ENCODE measurements around the gene PPDPF.
A peak's percentile ranks its signal among the peaks of the same experiment; 100 is the strongest.

PPDPF gene

DNA sequence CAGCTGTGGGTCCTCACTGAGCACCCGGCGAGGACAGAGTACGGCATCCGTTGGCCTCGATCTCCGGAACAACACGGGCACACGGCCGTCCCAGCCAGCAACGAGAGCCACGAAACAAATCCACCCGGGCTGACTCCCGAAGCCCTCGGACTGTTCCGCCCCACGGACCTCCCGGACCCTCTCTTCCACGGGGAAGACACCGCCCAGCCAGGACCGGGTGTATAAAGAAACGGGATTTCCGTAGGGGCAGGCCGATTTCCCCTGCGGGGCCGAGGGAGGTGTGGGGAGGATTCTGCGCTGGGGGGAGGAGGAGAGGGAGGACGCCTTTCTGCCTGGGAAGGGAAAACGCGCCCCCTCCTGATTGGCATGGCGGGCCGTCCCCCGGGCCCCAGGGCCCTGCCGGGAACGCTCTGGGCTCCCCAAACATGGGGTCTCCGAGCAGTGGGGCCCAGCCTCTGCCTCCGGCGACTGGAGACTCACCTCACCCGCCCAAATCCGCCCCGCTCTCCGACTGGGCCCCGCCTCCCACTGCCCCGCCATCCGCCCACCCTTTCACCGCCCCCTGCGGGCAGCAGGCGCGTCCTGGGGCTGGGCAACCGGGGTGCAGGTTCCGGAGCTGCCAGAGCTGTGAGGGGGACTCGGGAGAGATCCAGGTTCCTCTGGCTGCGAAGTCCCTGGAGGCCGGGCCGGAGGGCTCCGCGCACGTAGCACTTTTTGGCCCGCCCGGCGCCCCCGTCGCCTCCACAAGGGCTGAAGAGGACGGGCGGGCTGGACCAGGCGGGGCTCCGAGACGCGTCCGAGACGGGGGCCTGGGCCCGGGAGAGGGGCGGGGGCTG lies 679 bp upstream of the PPDPF start:
- DNase-seq (ENCODE audit: low read depth in 2 of 2, low spot score in 1 of 2): peak; percentile 26 to 51

DNA sequence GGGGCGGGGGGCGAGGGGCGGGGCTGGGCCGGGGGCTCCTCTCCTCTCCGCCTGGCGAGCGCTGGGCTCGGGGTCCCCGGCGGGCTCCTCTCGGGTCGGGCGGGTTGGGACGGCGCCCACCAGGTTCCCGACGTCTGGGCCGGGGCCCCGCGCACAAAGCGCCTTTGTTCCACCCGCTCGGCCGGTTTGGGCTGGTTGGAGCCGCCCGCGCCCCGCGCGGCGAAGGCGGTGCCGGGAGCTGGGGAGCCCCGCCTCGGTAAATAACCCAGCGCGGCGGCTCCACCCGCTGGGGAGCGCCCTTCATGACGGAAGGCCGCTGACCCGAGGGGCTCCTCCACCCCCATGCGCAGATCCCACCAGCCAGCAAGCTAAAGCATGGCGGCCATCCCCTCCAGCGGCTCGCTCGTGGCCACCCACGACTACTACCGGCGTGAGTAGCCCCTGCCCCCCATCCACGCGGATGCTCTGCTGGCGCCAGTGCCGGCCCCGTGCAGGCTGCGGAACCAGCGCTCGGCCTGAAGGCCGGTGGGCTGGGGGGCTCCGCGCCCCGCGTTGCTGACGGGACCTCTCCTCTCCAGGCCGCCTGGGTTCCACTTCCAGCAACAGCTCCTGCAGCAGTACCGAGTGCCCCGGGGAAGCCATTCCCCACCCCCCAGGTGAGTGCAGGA lies 503 bp downstream of the PPDPF start:
- peak; percentile 31 to 46 for DNase-seq (ENCODE audit: low read depth in 2 of 2, low spot score in 1 of 2)

DNA sequence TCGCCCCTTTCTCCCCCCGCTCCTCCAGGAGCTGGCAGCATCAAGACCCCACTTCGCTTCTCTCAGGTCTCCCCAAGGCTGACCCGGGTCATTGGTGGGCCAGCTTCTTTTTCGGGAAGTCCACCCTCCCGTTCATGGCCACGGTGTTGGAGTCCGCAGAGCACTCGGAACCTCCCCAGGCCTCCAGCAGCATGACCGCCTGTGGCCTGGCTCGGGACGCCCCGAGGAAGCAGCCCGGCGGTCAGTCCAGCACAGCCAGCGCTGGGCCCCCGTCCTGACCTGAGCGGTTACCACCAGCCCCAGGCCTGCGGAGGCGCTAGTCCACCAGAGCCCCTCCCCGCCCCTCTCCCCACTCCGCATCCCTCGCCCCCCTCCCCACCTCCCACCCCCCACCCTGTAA lies 1.0 kb downstream of the PPDPF start:
- DNase-seq (ENCODE audit: low read depth in 2 of 2, low spot score in 1 of 2): no peak

DNA sequence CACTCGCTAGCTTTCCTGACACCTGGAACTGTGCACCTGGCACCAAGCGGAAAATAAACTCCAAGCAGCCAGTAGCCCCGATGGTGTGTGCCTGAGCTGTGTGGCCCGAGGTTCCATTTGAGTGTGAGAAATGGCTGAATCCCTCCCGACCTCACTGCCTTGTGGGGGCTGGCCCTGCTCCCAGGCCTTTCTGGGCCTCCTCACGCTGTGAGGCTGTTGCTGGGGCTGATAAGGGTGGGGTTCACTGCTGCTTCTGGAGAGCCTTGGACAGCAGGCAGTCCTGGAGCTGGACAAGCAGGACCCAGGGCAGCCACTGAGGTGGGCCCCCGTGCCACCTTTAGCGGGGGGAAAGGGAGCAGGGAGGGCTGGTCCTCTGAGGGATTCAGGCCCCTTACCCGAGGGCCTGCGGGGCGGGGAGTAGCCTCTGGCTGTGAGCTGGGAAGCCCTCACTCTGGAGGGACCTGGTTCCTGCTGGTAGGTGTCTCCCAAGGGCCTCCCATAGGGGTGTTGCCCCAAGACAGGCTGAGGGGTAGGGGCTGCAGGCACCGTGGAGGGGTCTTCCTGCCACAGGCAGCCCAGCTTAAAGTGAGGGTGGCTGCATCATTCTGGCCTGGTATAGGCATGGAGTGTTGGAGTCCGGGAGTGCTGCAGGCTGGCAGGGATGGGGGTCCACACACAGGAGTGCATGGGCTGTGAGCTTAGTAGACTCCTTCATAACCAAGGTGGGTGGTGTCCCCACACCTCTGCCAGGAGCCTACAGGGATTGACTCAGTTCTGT lies 1.7 kb downstream of the PPDPF start:
- no peak for DNase-seq (ENCODE audit: low read depth in 2 of 2, low spot score in 1 of 2)

DNA sequence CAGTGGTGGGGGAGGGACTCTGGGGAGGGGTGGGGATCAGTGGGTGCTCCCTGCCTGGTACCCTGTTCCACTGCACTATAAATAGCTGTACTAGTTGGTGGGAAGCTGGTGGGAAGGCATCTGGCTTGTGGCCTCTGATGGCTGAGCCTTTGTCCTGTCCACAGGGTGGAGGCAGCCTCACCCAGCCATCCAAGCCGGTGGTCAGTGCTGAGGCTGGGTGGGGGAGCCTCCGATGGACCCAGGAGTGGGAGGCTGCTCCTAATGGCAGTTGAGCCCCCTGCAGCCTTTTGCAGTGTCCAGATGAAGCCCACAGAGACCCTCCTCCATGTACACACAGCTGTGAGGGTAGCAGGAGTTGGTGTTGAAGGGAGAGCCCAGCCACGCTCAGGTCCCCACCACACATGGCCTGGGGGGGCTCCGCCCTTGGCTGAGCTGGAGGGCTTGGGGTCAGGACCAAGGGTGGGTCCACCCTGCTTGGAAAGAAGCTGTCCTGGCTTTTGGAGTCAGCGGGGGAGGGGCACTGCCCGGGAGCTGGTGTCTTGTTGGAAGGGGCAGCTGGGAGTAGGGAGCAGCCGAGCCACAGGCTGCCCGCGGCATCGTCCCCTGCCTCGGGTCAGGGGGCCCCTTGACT lies 2.5 kb downstream of the PPDPF start:
- no peak for DNase-seq (ENCODE audit: low read depth in 2 of 2, low spot score in 1 of 2)

DNA sequence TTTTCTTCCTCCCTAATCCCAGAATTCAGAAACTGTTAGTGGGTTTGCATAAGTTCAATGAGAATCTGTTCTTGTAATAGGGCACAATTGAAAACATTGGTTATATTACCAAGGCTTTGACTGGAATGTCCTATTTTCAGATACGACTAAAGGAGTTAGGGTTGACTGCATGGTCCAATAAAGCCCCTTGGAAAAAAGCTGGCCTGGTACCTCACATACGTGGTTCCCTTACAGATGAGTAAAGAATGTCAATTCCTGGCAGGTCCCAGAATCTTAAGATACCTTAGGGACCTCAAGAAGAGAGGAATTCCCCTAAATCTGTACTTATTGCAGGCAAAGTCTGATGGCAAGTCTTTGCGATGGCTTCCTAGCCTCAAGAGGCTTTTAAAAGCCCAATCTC lies 4.6 kb downstream of the PPDPF start:
- no peak for DNase-seq (ENCODE audit: low read depth in 2 of 2, low spot score in 1 of 2)

DNA sequence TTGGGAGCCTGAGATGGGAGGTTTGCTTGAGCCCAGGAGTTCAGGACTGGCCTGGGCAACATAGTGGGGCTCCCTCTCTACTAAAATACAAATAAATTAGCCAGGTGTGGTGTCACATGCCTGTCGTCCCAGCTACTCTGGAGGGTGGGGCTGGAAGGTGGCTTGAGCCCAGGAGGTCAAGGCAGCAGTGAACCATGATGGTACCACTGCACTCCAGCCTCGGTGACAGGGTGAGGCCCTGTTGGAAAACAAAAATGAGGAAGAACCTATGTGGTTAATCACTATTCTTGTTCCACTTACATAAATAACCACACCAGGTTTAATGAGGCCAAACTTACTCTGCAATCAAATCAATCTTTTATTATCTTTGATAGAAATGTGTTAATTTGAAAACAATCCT lies 5.4 kb downstream of the PPDPF start:
- DNase-seq (ENCODE audit: low read depth in 2 of 2, low spot score in 1 of 2): no peak

DNA sequence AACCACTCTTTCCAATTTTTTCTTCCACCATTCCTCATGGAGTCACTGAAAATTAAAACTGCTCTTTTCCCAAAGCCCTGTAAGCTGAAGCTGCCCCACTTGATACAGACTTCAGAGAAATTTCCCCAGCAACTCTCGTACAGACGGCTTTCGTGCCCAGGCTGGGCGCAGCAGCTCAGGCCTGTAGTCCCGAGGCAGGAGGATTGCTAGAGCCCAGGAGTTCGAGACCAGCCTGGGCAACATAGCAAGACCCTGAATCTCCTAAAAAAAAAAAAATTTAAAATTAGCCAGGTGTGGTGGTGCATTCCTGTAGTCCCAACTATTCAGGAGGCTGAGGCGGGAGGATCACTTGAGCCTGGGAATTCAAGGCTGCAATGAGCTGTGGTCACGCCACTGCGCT lies 6.6 kb downstream of the PPDPF start:
- DNase-seq (ENCODE audit: low read depth in 2 of 2, low spot score in 1 of 2): no peak

DNA sequence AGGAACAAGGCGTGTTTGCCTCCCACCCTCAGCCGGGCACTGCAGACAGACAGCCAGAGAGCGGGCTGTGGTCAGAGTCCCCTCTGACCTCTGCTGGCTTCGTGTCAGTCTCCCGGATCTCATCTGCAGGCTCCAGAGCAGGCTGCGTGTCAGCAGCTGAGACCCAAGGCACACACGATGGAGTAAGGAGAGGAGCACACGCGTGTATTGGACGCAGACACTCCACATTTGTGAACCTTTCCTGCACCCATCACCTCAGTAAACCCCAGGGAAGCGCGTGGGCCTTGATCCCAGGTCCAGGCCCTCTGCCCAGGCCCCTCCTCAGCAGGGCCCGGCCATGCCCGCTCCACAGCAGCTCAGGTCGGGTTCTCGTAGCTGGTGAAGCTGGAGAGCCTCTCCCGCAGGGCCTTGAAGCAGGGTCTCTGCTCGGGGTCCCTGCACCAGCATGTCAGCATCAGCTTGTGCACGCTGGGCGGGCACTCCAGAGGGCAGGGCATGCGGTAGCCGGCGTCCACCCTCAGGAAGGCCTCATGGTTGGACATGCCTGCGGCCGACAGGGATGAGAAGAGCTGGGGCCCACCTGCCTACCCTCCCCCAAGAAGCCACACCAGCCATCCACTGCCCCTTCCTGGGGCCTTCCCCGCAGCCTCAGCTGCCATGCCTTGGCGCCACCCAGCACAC lies 8.8 kb downstream of the PPDPF start:
- no peak for DNase-seq (ENCODE audit: low read depth in 2 of 2, low spot score in 1 of 2)

DNA sequence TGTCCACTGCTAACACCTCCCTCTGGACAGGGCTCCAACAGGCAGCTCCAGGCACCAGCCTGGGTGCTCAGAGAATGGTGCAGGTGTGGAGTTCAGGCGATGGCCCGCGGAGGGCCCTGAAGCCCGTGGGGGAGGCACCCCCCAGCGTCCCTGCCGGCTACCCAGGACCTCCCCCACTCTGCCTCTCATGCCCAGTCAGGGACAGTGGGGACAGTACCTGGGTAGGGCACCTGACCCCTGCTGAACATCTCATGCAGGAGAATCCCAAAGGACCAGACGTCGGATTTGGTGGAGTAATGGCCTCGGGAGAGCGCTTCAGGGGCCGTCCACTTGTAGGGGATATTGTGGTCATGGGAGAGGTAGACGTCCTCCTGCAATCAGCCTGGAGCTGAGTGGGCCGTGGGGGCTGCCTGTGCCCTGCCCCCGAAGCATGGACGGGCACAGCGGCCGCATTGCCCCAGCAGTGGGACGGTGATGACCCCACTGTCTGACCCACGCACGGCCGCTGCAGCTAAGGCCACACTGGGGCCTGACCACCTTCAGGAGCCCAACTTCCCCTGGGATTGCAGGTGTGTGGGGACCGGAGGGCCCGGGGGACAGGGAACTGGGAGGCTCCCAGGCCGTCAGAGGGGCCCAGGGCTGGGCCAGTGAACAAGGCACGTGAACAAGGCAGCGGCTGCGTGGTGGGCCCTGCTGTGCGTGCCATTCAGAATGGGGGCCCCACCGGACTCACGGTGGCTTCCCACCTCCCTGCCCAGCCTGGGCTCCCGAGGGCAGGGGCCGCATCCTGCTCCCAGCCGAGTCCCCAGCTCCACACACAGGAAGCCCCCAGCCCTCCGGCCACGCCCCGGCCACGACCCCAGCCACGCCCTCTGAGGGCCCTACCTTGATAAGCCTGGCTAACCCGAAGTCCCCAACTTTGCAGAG lies 9.6 kb downstream of the PPDPF start:
- DNase-seq (ENCODE audit: low read depth in 2 of 2, low spot score in 1 of 2): no peak

DNA sequence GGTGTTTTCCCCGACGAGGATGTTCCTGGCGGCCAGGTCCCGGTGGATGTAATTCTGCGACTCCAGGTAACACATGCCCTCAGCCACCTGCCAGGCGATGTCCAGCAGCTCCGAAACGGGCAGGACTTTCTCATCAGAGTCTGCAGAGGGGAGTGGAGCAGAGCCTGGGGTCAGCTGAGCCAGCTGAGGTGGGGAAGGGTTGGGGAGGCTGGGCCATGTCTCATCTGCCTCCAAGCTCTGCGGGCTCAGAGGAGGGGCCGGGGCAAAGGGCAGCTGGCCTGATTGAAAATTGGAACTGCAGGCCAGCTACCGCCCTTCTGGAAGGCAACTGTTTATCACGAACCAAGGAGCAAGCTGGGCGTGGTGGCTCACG lies 10.2 kb downstream of the PPDPF start:
- no peak for DNase-seq (ENCODE audit: low read depth in 2 of 2, low spot score in 1 of 2)

DNA sequence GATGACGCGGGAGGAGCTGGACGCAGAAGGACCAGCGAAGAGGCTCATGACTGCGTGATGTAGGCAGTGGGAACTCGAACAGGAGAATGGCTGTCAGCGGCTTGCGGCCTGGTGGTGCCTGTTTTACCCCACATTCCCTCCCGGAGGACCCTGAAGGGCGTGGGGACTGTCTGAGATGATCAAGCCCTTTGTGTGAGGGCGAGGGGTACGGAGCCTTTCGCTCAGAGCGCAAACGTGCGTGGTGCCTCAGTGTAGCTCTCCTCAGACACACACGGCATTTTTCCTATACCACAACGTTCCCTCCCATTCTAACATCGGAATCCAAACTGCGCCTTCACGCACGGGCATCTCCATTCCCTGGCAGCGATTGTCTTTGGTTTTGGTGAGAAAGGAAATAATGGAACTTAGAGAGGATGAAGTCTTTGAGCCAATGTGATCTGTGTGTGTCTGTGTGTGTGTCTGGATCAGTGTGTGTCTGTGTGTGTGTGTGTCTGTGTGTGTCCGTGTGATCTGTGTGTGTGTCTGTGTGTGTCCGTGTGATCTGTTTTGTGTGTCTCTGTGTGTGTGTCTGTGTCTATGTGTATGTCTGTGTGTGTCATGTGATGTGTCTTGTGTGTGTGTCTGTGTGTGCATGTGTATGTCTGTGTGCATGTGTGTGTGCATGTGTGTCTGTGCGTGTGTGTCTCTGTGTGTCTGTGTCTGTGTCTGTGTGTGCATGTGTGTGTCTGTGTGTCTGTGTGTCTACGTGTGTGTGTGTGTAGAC lies 11.3 kb downstream of the PPDPF start:
- no peak for DNase-seq (ENCODE audit: low read depth in 2 of 2, low spot score in 1 of 2)

DNA sequence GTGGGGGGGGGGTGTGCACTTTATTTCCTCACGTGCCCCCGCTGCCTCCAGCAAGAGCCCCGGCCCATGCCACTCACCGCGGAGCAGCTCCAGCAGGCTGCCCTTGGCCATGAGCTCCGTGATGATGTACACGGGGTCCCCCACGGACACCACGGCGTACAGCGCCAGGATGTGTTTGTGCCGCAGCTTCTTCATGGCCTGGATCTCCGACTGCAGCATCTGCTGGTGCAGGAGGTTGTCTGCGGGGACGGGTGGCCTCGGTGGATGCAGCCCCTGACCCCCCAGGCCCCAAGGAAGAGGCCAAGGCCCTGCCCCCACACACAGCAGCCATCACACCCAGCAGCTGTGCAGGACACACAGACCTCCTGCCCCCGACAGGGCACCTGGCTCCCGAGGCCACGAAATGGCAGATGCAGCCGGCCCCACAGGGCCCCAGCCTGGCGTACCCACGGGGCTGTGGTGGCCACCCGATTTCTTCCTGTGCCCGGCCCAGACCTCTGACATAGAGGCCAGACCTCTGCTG lies 11.9 kb downstream of the PPDPF start:
- DNase-seq (ENCODE audit: low read depth in 2 of 2, low spot score in 1 of 2): no peak

DNA sequence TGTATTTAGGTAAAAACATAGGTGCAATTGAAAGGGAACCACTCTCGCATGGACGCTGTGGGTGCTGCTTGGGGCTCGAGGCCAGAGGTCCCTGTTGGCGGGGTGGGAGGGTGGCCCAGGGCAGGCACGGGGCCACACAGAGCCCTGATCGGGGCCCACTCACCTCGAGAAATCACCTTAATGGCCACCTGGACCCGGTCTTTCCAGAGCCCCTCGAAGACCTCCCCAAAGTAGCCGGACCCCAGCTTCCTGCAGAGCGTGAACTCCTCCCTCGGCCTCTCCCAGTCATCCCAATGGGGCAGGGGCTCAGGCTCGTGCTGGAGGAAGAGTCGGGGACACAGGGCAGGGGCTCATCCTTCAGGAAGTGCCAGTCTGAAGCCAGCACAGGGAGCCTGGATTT lies 12.8 kb downstream of the PPDPF start:
- no peak for DNase-seq (ENCODE audit: low read depth in 2 of 2, low spot score in 1 of 2)

DNA sequence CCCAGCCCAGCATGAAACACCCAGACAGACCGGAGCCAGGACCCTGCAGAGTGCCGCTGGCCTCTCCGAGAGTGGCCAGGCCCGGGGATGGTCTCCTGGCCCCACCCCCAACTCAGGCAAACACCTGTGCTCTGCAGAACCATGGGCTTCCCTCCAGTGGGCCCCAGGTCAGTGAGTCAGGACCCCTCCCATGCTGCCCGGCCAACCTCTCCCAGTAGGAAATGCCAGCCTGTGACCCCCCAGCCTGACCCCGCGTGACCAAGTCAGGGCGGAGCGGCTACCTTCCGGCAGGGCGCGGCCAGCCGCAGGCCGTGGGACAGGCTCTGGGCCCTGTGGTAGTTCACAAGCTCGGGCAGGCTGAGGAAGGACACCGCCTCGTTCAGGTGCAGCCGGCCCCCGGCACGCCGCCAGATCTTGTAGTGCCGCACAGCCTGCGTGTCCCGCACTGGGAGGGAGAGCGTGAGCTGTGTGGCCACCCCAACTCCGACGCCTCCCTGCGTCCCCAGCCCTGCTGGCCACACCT lies 13.4 kb downstream of the PPDPF start:
- DNase-seq (ENCODE audit: low read depth in 2 of 2, low spot score in 1 of 2): no peak

DNA sequence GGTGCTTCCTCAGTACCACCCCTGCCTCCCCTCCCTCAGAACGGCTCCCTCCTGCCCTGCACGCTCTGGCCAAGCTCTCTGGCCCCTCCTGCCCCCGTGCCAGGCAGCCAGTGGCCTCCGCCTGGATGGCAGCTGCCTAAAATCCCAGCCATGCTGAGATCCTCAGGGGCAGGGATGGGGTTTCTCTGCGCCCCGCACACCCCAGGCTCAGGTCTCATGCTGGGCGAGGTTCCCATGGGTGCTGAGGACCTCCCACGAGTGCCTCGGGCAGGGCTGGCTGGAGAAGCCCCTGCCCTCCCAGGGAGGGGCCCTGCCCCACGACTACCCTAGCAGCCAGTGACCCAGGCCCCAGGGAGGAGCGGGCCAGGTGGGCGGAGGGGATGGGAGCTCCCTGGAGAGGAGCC lies 13.9 kb downstream of the PPDPF start:
- DNase-seq (ENCODE audit: low read depth in 2 of 2, low spot score in 1 of 2): no peak

DNA sequence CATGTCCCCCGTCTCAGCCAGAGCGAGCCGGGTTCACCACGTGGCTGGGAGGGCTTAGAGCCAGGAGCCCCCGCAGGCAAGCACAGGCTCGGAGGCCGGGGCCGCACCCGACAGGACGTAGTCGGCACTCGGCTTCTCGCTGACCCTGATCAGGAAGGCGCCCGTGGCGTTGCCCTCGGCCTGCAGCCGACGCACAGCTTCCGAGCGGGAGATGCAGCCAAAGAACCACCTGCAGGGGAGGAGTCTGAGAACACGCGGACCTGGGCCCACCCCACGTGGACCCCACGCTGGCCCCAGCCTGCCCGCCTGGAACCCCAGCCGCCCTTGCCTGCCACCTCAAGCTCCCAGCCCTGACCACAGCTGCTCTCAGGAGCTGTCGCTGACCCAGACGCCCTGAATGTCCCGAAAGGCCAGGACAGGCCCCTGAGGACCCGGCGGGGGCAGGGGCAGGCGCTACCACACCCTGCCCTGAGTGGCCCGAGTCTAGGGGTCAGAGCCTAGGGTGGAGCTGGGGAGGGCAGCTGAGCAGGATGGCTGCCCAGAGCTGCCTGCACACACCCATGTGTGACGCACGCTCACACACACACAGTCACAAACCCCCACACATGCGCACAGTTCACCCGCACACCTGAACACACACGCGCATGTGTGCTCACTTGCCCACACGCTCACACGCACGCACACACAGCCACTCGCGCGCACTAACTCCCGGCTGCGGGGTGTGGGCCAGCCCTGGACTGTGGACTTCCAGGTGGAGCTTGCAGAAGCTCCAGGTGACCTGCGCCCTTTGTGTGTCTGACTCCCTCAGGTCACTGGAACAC lies 14.5 kb downstream of the PPDPF start:
- no peak for DNase-seq (ENCODE audit: low read depth in 2 of 2, low spot score in 1 of 2)

All from stimulated activated CD8-positive, alpha-beta memory T cell treated with anti-CD3 and anti-CD28 coated beads, Interleukin-4, amount 100 ng/mL, for 4 hours (primary cell).